Spleen (tissue), 7 donors: ENCODE results near the gene ASH1L.

Source experiments
- CTCF ChIP-seq, 11 experiments: fragments of 200-600 bp in 7 of 11; fragments of 450-650 bp in 4 of 11; sonication (generic) in 4 of 11; IDR thresholded peaks in 8 of 11; conservative IDR thresholded peaks in 3 of 11; 1 replicate in 7 of 11; 2 replicates in 4 of 11; pipeline versions ENCODE4 v1.4.0 to v1.8.0; 2016 to 2021; ENCODE audit warnings: antibody characterized with exemption in 11 of 11, inconsistent platforms in 4 of 11, mild to moderate bottlenecking in 1 of 11
- POLR2A ChIP-seq, 3 donors: fragments of 450-650 bp; IDR thresholded peaks; one replicate each; pipeline ENCODE4 v1.5.1; 2017; ENCODE audit warnings: antibody characterized with exemption in 3 of 3, mild to moderate bottlenecking in 1 of 3
- POLR2AphosphoS5 ChIP-seq, 3 donors: sonication (generic); formaldehyde crosslinking; IDR thresholded peaks; one replicate each; pipeline ENCODE4 v1.5.1; 2017; ENCODE audit warnings: antibody characterized with exemption in 3 of 3
- donor health status: DM: no; HTN: no; CAD: no; lungs with moderate emphysema.
- donor health status: DM: no; HTN: no; CAD: no.
- donor health status: DM: no; HTN: no; CAD: no.

DNA sequence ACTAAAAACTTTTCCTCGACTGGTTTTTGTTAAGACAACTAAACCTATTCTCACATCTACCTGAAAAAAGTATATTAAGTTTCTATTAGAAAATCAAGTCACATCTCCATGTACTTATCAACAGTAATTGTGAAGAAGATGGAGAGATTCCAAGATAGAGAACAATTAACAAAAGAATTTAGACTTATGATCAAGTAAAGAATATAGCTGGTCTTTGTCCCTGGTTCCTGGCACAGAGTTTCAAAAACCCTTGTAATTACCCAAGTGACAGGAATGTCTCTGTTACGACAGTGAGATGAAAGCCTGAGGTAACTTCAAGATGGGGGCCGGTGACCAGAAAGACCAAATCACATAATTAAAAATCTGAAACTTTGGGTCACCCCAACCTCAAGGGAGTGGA, 91.6 kb downstream of the ASH1L start:
- TF ChIP-seq CTCF (IDR thresholded peaks at IDR 0.05 in 8 of 11, conservative IDR thresholded peaks at IDR 0.05 in 3 of 11), result no peak
- TF ChIP-seq POLR2A (IDR thresholded peaks at IDR 0.05), result no peak
- no peak for TF ChIP-seq POLR2AphosphoS5 (IDR thresholded peaks at IDR 0.05)
